HL-60 (cell line): ENCODE measurements around the gene AKAP13.

Experiments
- GABPA ChIP-seq: IDR thresholded peaks from 2 replicates; pipeline ENCODE4 v1.6.1; 2012; ENCODE audit warnings: low read depth
- TF ChIP-seq, protein P1 (sequence below): IDR thresholded peaks from 2 replicates; pipeline ENCODE4 v1.6.1; 2012; ENCODE audit warnings: low read depth; ENCODE audit not compliant: insufficient replicate concordance

DNA sequence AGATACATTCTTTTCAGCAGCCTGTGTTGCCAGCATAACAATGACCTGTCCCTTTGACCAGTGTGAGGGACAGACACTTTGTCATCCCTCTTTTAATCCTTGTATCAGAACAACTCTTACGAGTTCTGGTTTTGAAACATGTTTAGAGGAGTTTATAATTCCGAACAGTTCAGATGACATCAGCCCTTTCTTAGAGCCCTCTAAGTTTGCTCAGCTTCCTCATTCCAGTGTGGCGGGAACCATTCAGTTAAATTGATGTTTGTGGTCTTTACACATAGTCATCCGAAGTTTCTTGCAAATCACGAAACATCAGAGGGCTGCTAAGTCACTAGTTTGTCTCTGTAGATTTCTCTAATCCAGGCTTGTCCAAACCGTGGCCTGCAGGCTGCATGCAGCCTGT lies 102.5 kb downstream of the AKAP13 start:
- TF ChIP-seq, protein P1, sequence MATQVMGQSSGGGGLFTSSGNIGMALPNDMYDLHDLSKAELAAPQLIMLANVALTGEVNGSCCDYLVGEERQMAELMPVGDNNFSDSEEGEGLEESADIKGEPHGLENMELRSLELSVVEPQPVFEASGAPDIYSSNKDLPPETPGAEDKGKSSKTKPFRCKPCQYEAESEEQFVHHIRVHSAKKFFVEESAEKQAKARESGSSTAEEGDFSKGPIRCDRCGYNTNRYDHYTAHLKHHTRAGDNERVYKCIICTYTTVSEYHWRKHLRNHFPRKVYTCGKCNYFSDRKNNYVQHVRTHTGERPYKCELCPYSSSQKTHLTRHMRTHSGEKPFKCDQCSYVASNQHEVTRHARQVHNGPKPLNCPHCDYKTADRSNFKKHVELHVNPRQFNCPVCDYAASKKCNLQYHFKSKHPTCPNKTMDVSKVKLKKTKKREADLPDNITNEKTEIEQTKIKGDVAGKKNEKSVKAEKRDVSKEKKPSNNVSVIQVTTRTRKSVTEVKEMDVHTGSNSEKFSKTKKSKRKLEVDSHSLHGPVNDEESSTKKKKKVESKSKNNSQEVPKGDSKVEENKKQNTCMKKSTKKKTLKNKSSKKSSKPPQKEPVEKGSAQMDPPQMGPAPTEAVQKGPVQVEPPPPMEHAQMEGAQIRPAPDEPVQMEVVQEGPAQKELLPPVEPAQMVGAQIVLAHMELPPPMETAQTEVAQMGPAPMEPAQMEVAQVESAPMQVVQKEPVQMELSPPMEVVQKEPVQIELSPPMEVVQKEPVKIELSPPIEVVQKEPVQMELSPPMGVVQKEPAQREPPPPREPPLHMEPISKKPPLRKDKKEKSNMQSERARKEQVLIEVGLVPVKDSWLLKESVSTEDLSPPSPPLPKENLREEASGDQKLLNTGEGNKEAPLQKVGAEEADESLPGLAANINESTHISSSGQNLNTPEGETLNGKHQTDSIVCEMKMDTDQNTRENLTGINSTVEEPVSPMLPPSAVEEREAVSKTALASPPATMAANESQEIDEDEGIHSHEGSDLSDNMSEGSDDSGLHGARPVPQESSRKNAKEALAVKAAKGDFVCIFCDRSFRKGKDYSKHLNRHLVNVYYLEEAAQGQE, result no peak
- no peak for TF ChIP-seq GABPA
